Fibroblast of lung (primary cell): ENCODE measurements around the gene DHPS. TPM values are rescaled to one million over a fixed set of nuclear protein-coding genes. Genes with fewer than 3 reads are reported as not detected.
A peak's percentile ranks its signal among the peaks of the same experiment; 100 is the strongest.

Experiments
- DNase-seq, 2 donors: peaks; one replicate each; pipeline versions ENCODE4 v3.0.0 to v3.0.0-alpha.2; 2010; ENCODE audit warnings: low read depth in 2 of 2
- H2AFZ ChIP-seq: 2 replicates; pipeline ENCODE4 v1.5.1; 2012; ENCODE audit warnings: low read length, control low read depth, inconsistent platforms
- H3K27ac ChIP-seq: 2 replicates; pipeline ENCODE4 v1.5.1; 2011; ENCODE audit warnings: low read length, control low read depth; ENCODE audit not compliant: insufficient read depth
- H3K27me3 ChIP-seq: 2 replicates; pipeline ENCODE4 v1.5.1; 2011; ENCODE audit warnings: mild to moderate bottlenecking, low read length; ENCODE audit not compliant: control insufficient read depth, insufficient read depth
- H3K36me3 ChIP-seq: 2 replicates; pipeline ENCODE4 v1.5.1; 2011; ENCODE audit warnings: low read length; ENCODE audit not compliant: control insufficient read depth, insufficient read depth
- H3K4me1 ChIP-seq: 2 replicates; pipeline ENCODE4 v1.5.1; 2011; ENCODE audit warnings: low read length; ENCODE audit not compliant: control insufficient read depth, insufficient read depth; ENCODE audit errors: extremely low read depth
- H3K4me2 ChIP-seq: 2 replicates; pipeline ENCODE4 v1.5.1; 2011; ENCODE audit warnings: low read length, control low read depth; ENCODE audit not compliant: insufficient read depth; ENCODE audit errors: extremely low read depth
- H3K4me3 ChIP-seq, 4 experiments: fragments of 200-600 bp in 1 of 4; sonication (generic) in 1 of 4; replicated peaks in 1 of 4; 2 replicates each; pipeline ENCODE4 v1.5.1; 2011 to 2016; ENCODE audit warnings: low read length in 4 of 4, low read depth in 3 of 4, mild to moderate bottlenecking in 3 of 4, control low read depth in 2 of 4, inconsistent platforms in 1 of 4, mixed read lengths in 1 of 4; ENCODE audit not compliant: insufficient read depth in 1 of 4; ENCODE audit errors: control extremely low read depth in 1 of 4
- H3K79me2 ChIP-seq: 2 replicates; pipeline ENCODE4 v1.5.1; 2012; ENCODE audit warnings: mild to moderate bottlenecking, low read length, inconsistent platforms; ENCODE audit not compliant: control insufficient read depth, insufficient read depth
- H3K9ac ChIP-seq: 2 replicates; pipeline ENCODE4 v1.5.1; 2011; ENCODE audit warnings: mild to moderate bottlenecking, low read length, control low read depth; ENCODE audit not compliant: insufficient read depth
- H3K9me3 ChIP-seq: 2 replicates; pipeline ENCODE4 v1.5.1; 2012; ENCODE audit warnings: low read depth, low read length; ENCODE audit not compliant: control insufficient read depth, insufficient read depth
- H4K20me1 ChIP-seq: 2 replicates; pipeline ENCODE4 v1.5.1; 2011; ENCODE audit warnings: low read length; ENCODE audit not compliant: control insufficient read depth, insufficient read depth; ENCODE audit errors: extremely low read depth
- CTCF ChIP-seq, 2 donors: IDR thresholded peaks in 1 of 2; conservative IDR thresholded peaks in 1 of 2; 1 replicate in 1 of 2; 2 replicates in 1 of 2; pipeline ENCODE4 v1.5.1; 2011 to 2012; ENCODE audit warnings: low read length in 2 of 2, control low read depth in 1 of 2, inconsistent platforms in 1 of 2, low read depth in 1 of 2, mild to moderate bottlenecking in 1 of 2
- EZH2 ChIP-seq: IDR thresholded peaks from 2 replicates; pipeline ENCODE4 v1.5.1; 2012; ENCODE audit warnings: low read length, control low read depth, mild to moderate bottlenecking; ENCODE audit errors: missing control alignments
- polyA plus RNA-seq, 2 donors: library from polyadenylated mRNA; depleted of rRNA in 1 of 2; stranded (reverse) in 1 of 2; unstranded in 1 of 2; fragments of >200 nt; gene quantifications; 2 replicates each; pipeline ENCODE4 v1.2.1, GENCODE V29; 2011 to 2012; ENCODE audit warnings: missing spikeins in 1 of 2
- total RNA-seq: library from RNA; depleted of rRNA; stranded (reverse); fragments of >200 nt; gene quantifications from 2 replicates; pipeline ENCODE4 v1.2.1, GENCODE V29; 2014

Gene DHPS
- total and polyA plus RNA-seq, 2 donors (not counting 1 experiment from before 2014, with no cell fraction given) = 43.2 to 60.4 TPM

DNA sequence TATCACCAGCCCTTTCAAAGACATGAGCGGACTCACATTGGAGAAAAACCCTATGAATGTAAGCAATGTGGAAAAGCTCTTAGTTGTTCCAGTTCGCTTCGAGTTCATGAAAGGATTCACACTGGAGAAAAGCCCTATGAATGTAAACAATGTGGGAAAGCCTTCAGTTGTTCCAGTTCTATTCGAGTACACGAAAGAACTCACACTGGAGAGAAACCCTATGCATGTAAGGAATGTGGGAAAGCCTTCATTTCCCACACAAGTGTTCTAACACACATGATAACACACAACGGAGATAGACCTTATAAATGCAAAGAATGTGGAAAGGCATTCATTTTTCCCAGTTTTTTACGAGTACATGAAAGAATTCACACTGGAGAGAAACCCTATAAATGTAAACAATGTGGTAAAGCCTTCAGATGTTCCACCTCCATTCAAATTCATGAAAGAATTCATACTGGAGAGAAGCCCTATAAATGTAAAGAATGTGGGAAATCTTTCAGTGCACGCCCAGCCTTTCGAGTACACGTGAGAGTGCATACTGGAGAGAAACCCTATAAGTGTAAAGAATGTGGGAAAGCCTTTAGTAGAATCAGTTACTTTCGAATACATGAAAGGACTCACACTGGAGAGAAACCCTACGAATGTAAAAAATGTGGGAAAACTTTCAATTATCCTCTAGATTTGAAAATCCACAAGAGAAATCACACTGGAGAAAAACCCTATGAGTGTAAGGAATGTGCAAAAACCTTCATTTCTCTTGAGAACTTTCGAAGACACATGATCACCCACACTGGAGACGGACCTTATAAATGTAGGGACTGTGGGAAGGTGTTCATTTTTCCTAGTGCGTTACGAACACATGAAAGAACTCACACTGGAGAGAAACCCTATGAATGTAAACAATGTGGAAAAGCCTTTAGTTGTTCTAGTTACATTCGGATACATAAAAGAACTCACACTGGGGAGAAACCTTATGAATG, 53.3 kb downstream of the DHPS start:
- Histone ChIP-seq H3K36me3 (peaks cover 13% of the 10 kb centered on the region), H3K4me1 (no peaks in the 10 kb centered on the region), H2AFZ (no peak overlapping the region), H3K9me3 (peaks cover 6% of the 10 kb centered on the region), H3K27ac (no peak overlapping the region), H4K20me1 (no peaks in the 10 kb centered on the region), H3K9ac (no peak overlapping the region), H3K4me2 (no peak overlapping the region), H3K4me3 (no peak overlapping the region), H3K79me2 (peaks cover 2% of the 10 kb centered on the region), H3K27me3 (no peaks in the 10 kb centered on the region)
- peak; percentile 40 to 49 for DNase-seq
- TF ChIP-seq CTCF (conservative IDR thresholded peaks at IDR 0.05 in 1 of 2, IDR thresholded peaks at IDR 0.05 in 1 of 2; ENCODE audit: low read depth in 1 of 2, low read length in 2 of 2) = no peak
- no peak for TF ChIP-seq EZH2

GRCh38 chr19:12626958-12627357, 54.7 kb downstream of the DHPS start:
- Histone ChIP-seq H3K9me3 (peaks cover 6% of the 10 kb centered on the region), H4K20me1 (no peaks in the 10 kb centered on the region), H3K4me1 (no peaks in the 10 kb centered on the region), H3K27ac (no peak overlapping the region), H3K79me2 (peaks cover 2% of the 10 kb centered on the region), H3K4me2 (no peak overlapping the region), H3K4me3 (no peak overlapping the region), H2AFZ (no peak overlapping the region), H3K9ac (no peak overlapping the region), H3K36me3 (peaks cover 13% of the 10 kb centered on the region), H3K27me3 (no peaks in the 10 kb centered on the region)
- TF ChIP-seq CTCF (conservative IDR thresholded peaks at IDR 0.05 in 1 of 2, IDR thresholded peaks at IDR 0.05 in 1 of 2; ENCODE audit: low read depth in 1 of 2, low read length in 2 of 2) (no peak), EZH2 (no peak)
- DNase-seq = no peak

Other genes starting within 250 kb of the DHPS start
- gene ZNF443, start 240.9 kb downstream of the DHPS start, total RNA-seq = 1.8 and 2.3 TPM in 2 replicates
- 1.1 and 1.2 TPM in 2 replicates for gene ZNF443, start 240.9 kb downstream of the DHPS start, polyA plus RNA-seq
- gene ZNF709, start 197.1 kb downstream of the DHPS start, total RNA-seq = 3.6 and 4.8 TPM in 2 replicates
- 1.4 and 1.5 TPM in 2 replicates for gene ZNF709, start 197.1 kb downstream of the DHPS start, polyA plus RNA-seq
- gene ZNF564, start 130.4 kb downstream of the DHPS start, total RNA-seq = 10.3 and 12.2 TPM in 2 replicates
- gene ZNF564, start 130.4 kb downstream of the DHPS start, polyA plus RNA-seq = 2.8 and 4.5 TPM in 2 replicates
- 8.0 and 16.8 TPM in 2 replicates for gene ZNF490, start 71.1 kb downstream of the DHPS start, total RNA-seq
- 3.9 and 4.1 TPM in 2 replicates for gene ZNF490, start 71.1 kb downstream of the DHPS start, polyA plus RNA-seq
- gene ZNF791, start 71.0 kb downstream of the DHPS start, total RNA-seq = 9.2 and 12.2 TPM in 2 replicates
- 9.4 and 11.4 TPM in 2 replicates for gene ZNF791, start 71.0 kb downstream of the DHPS start, polyA plus RNA-seq
- gene MAN2B1, start 15.1 kb downstream of the DHPS start, total RNA-seq = 33.1 and 36.0 TPM in 2 replicates
- 28.3 and 30.7 TPM in 2 replicates for gene MAN2B1, start 15.1 kb downstream of the DHPS start, polyA plus RNA-seq
- gene WDR83, start 15.1 kb downstream of the DHPS start, total RNA-seq = 8.7 and 11.7 TPM in 2 replicates
- gene WDR83, start 15.1 kb downstream of the DHPS start, polyA plus RNA-seq = 4.1 and 5.1 TPM in 2 replicates
- not detected in 2 replicates for gene GNG14, start 6.1 kb upstream of the DHPS start, total RNA-seq
- gene GNG14, start 6.1 kb upstream of the DHPS start, polyA plus RNA-seq = not detected in 2 replicates
- 3.1 and 3.3 TPM in 2 replicates for gene FBXW9, start 14.8 kb upstream of the DHPS start, total RNA-seq
- 3.3 and 4.4 TPM in 2 replicates for gene FBXW9, start 14.8 kb upstream of the DHPS start, polyA plus RNA-seq
- 28.2 and 36.0 TPM in 2 replicates for gene TNPO2, start 42.1 kb upstream of the DHPS start, total RNA-seq
- 52.5 and 75.0 TPM in 2 replicates for gene TNPO2, start 42.1 kb upstream of the DHPS start, polyA plus RNA-seq
- 117 and 186 TPM in 2 replicates for gene TRIR, start 52.8 kb upstream of the DHPS start, total RNA-seq
- 155 and 199 TPM in 2 replicates for gene TRIR, start 52.8 kb upstream of the DHPS start, polyA plus RNA-seq
- gene GET3, start 55.6 kb upstream of the DHPS start, total RNA-seq = 94.1 and 95.3 TPM in 2 replicates
- gene GET3, start 55.6 kb upstream of the DHPS start, polyA plus RNA-seq = 123 and 208 TPM in 2 replicates
- not detected in 2 replicates for gene BEST2, start 69.9 kb upstream of the DHPS start, total RNA-seq
- gene BEST2, start 69.9 kb upstream of the DHPS start, polyA plus RNA-seq = not detected in 2 replicates
- gene HOOK2, start 93.7 kb upstream of the DHPS start, total RNA-seq = 16.4 and 26.6 TPM in 2 replicates
- gene HOOK2, start 93.7 kb upstream of the DHPS start, polyA plus RNA-seq = 6.6 TPM in 2 replicates
- 108 and 118 TPM in 2 replicates for gene JUNB, start 109.6 kb upstream of the DHPS start, total RNA-seq
- gene JUNB, start 109.6 kb upstream of the DHPS start, polyA plus RNA-seq = 20.2 and 93.3 TPM in 2 replicates
- gene PRDX2, start 119.9 kb upstream of the DHPS start, total RNA-seq = 166 and 228 TPM in 2 replicates
- gene PRDX2, start 119.9 kb upstream of the DHPS start, polyA plus RNA-seq = 186 and 294 TPM in 2 replicates
- 0.51 TPM in 1 of 2 replicates, not detected in the other for gene THSD8, start 120.2 kb upstream of the DHPS start, total RNA-seq
- gene THSD8, start 120.2 kb upstream of the DHPS start, polyA plus RNA-seq = 2.8 TPM in 1 of 2 replicates, not detected in the other
- gene RNASEH2A, start 124.7 kb upstream of the DHPS start, total RNA-seq = 3.1 and 8.9 TPM in 2 replicates
- gene RNASEH2A, start 124.7 kb upstream of the DHPS start, polyA plus RNA-seq = 14.3 and 51.3 TPM in 2 replicates
- not detected in 2 replicates for gene RTBDN, start 152.7 kb upstream of the DHPS start, total RNA-seq
- not detected in 2 replicates for gene RTBDN, start 152.7 kb upstream of the DHPS start, polyA plus RNA-seq
- gene MAST1, start 156.6 kb upstream of the DHPS start, total RNA-seq = 0.26 and 1.3 TPM in 2 replicates
- 0.20 and 0.30 TPM in 2 replicates for gene MAST1, start 156.6 kb upstream of the DHPS start, polyA plus RNA-seq
- 23.4 and 26.6 TPM in 2 replicates for gene DNASE2, start 199.6 kb upstream of the DHPS start, total RNA-seq
- 24.1 and 25.1 TPM in 2 replicates for gene DNASE2, start 199.6 kb upstream of the DHPS start, polyA plus RNA-seq
- under 0.01 TPM in 1 of 2 replicates, not detected in the other for gene KLF1, start 205.3 kb upstream of the DHPS start, total RNA-seq
- gene KLF1, start 205.3 kb upstream of the DHPS start, polyA plus RNA-seq = not detected in 2 replicates
- 11.8 and 18.0 TPM in 2 replicates for gene GCDH, start 209.3 kb upstream of the DHPS start, total RNA-seq
- gene GCDH, start 209.3 kb upstream of the DHPS start, polyA plus RNA-seq = 10.3 and 15.5 TPM in 2 replicates
- gene SYCE2, start 237.4 kb upstream of the DHPS start, total RNA-seq = not detected in 2 replicates
- 0.19 and 0.40 TPM in 2 replicates for gene SYCE2, start 237.4 kb upstream of the DHPS start, polyA plus RNA-seq